ENCODE data around the gene AP3S2. TPM values are rescaled to one million over a fixed set of nuclear protein-coding genes. Genes with fewer than 3 reads are reported as not detected.
A peak's percentile ranks its signal among the peaks of the same experiment; 100 is the strongest.
"Not testable (repeated sequence)": the region's sequence is repeated elsewhere in the genome, so short reads cannot be mapped to it uniquely, and the experiment has no call there.

AP3S2 gene
- total and polyA plus RNA-seq, 7 donors: 18.0 to 74.3 (median 44.7) TPM

DNA sequence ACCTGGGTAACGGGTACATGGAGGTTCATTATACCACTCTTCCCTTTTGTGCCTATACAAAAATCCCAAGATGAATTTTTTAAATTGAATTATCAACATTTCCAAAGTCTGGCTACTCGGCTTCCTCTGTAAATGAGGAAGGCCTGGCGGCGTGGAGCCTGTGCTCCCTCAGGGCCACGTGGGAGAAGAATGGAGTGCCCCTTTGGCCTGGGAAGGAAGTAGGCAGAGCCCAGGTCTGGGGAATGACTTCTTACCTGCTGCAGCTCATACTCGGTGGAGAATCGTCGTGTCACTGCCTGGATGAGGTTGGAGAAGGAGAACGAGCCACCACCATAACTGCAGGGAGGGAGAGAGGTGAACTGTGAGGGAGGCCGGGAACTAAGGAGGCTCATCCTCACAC, 103.6 kb downstream of the AP3S2 start:
- WGBS, 3 donors: 65 to 73% (median 72%) methylated on average over 10 of the region's 10 CpGs
- Histone ChIP-seq H3K9me3 (no peaks in the 10 kb centered on the region), H3K4me3 (no peak overlapping the region), H3K4me1 (no peaks in the 10 kb centered on the region), H3K27ac (no peak overlapping the region), H3K36me3 (ENCODE audit: insufficient read depth in 1 of 2, low read depth in 1 of 2) (no peaks in the 10 kb centered on the region), H3K27me3 (ENCODE audit: insufficient read depth in 3 of 3, low read length in 2 of 3) (no peaks in the 10 kb centered on the region)
- DNase-seq (no peak), ATAC-seq (no peak)
- intact Hi-C loops (cut with DNase I): no loop called here
- TF ChIP-seq, protein P1, sequence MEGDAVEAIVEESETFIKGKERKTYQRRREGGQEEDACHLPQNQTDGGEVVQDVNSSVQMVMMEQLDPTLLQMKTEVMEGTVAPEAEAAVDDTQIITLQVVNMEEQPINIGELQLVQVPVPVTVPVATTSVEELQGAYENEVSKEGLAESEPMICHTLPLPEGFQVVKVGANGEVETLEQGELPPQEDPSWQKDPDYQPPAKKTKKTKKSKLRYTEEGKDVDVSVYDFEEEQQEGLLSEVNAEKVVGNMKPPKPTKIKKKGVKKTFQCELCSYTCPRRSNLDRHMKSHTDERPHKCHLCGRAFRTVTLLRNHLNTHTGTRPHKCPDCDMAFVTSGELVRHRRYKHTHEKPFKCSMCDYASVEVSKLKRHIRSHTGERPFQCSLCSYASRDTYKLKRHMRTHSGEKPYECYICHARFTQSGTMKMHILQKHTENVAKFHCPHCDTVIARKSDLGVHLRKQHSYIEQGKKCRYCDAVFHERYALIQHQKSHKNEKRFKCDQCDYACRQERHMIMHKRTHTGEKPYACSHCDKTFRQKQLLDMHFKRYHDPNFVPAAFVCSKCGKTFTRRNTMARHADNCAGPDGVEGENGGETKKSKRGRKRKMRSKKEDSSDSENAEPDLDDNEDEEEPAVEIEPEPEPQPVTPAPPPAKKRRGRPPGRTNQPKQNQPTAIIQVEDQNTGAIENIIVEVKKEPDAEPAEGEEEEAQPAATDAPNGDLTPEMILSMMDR (IDR thresholded peaks at IDR 0.05): no peak

DNA sequence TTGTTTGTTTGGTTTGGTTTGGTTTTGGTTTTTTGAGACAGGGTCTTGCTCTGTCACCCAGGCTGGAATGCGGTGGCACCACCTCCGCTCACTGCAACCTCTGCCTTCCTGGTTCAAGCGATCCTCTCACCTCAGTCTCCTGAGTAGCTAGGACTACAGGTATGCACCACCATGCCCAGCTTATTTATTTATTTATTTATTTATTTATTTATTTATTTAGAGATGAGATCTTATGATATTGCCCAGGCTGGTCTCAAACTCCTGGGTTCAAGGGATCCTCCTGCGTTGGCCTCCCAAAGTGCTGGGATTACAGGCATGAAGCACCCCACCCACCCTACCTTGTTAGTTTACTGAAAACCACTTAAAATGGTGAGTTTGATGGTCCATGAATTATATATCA, 105.2 kb downstream of the AP3S2 start:
- H3K27ac ChIP-seq; DNase-seq; H3K27me3 ChIP-seq (ENCODE audit: insufficient read depth in 3 of 3, low read length in 2 of 3); intact Hi-C loops (cut with DNase I); H3K36me3 ChIP-seq (ENCODE audit: insufficient read depth in 1 of 2, low read depth in 1 of 2); H3K4me3 ChIP-seq; H3K4me1 ChIP-seq; ATAC-seq; H3K9me3 ChIP-seq: not testable (repeated sequence)
- 97 to 99% (median 99%) methylated on average over 4 of the region's 4 CpGs for WGBS, 3 donors

DNA sequence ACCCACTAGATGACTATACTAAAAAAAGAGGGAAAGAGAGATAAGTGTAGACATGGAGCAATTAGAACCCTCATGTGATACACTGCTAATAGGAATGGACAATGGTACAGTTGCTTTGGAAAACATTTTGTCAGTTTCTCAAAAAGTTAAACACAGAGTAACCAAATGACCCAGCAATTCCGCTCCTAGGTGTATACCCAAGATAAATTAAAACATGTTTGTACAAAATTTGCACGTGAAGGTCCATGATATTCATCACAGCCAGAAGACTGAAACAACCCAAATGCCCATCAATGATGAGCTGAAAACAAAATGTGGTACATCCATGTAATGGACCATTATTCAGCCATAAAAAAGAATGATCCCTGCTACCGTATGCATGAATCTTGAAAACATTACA, 105.8 kb downstream of the AP3S2 start:
- DNase-seq (no peak), ATAC-seq (no peak)
- WGBS, 3 donors: 92 to 94% (median 93%) methylated on average over 3 of the region's 3 CpGs
- Histone ChIP-seq H3K27me3 (ENCODE audit: insufficient read depth in 3 of 3, low read length in 2 of 3) (no peaks in the 10 kb centered on the region), H3K9me3 (no peaks in the 10 kb centered on the region), H3K36me3 (ENCODE audit: insufficient read depth in 1 of 2, low read depth in 1 of 2) (no peaks in the 10 kb centered on the region), H3K27ac (no peak overlapping the region), H3K4me3 (no peak overlapping the region), H3K4me1 (no peaks in the 10 kb centered on the region)
- intact Hi-C loops (cut with DNase I): no loop called here
- TF ChIP-seq, protein P1 (IDR thresholded peaks at IDR 0.05): no peak

DNA sequence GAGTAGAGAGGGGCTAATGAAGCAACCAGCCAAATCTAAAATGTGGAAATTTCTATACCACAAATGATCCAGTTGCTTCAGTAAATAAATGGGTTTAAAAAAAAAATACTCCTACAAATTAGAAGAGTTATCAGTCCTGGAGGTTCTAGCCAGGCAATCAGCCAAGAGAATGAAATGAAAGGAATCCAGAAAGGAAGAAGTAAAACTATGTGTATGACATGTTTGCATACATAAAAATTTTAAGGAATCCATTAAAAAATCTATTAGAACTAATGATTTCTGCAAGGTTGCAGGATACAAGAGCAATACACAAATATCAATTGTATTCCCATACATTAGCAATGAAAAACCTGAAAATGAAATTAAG, 108.0 kb downstream of the AP3S2 start:
- no peaks in the 10 kb centered on the region for H3K9me3 ChIP-seq
- no peaks in the 10 kb centered on the region for H3K27me3 ChIP-seq (ENCODE audit: insufficient read depth in 3 of 3, low read length in 2 of 3)
- no peak overlapping the region for H3K4me3 ChIP-seq
- no peaks in the 10 kb centered on the region for H3K36me3 ChIP-seq (ENCODE audit: insufficient read depth in 1 of 2, low read depth in 1 of 2)
- intact Hi-C loops (cut with DNase I): no loop called here
- H3K4me1 ChIP-seq: no peaks in the 10 kb centered on the region
- TF ChIP-seq, protein P1 (IDR thresholded peaks at IDR 0.05): no peak
- ATAC-seq (no peak), DNase-seq (no peak)
- H3K27ac ChIP-seq: no peak overlapping the region

DNA sequence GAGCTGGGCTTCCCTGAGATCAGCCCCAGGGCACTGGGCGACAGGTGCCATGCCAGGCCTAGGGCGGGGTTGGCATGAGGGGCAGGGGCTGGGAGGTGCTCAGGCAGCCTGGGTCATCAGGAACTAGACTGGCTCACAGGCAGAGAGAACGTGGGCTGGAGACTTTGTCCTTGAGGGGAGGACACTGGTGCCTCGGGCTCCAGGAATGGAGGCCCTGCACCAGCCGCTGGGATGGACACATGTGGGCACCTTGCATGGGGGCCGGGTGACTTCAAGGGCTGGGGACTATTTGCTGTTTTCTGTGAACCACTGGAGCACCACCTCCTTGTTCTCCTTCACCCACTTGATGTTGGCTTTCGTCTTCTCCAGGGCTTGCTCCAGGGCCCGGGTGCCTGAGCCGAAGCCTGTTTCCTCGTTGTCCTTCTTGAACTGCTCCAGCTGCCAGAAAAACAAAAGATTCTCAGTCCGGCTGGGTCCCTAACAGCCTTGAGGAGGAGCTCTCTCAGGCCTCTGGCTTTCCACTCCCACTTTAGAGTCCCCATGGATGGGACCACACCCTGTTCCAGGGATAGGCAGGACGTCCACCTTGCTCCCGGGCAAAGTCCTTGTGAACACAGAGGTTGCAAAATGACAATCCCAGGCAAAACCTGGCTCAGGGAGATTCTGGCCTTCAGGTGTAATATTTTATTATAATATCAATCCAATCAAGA, 108.6 kb downstream of the AP3S2 start:
- no peak overlapping the region for H3K4me3 ChIP-seq
- intact Hi-C loops (cut with DNase I): no loop called here
- H3K27ac ChIP-seq: no peak overlapping the region
- no peaks in the 10 kb centered on the region for H3K27me3 ChIP-seq (ENCODE audit: insufficient read depth in 3 of 3, low read length in 2 of 3)
- ATAC-seq (no peak), DNase-seq (peak in 1 of 2 donors; percentile 42)
- WGBS, 3 donors: 73 to 76% (median 75%) methylated on average over 13 of the region's 13 CpGs
- TF ChIP-seq, protein P1 (IDR thresholded peaks at IDR 0.05): no peak
- H3K36me3 ChIP-seq (ENCODE audit: insufficient read depth in 1 of 2, low read depth in 1 of 2): no peaks in the 10 kb centered on the region
- no peaks in the 10 kb centered on the region for H3K4me1 ChIP-seq
- no peaks in the 10 kb centered on the region for H3K9me3 ChIP-seq

Data from psoas muscle (tissue), 8 donors.